GM18502 (cell line): Measurements from ENCODE around the gene MMADHC.

Source experiments
- ATAC-seq: cut with Tn5 transposase; IDR thresholded peaks from one replicate; pipeline ENCODE4 v1.9.1; 2021; ENCODE audit warnings: mild to moderate bottlenecking; ENCODE audit not compliant: unreplicated experiment, poor library complexity

The MMADHC gene

DNA sequence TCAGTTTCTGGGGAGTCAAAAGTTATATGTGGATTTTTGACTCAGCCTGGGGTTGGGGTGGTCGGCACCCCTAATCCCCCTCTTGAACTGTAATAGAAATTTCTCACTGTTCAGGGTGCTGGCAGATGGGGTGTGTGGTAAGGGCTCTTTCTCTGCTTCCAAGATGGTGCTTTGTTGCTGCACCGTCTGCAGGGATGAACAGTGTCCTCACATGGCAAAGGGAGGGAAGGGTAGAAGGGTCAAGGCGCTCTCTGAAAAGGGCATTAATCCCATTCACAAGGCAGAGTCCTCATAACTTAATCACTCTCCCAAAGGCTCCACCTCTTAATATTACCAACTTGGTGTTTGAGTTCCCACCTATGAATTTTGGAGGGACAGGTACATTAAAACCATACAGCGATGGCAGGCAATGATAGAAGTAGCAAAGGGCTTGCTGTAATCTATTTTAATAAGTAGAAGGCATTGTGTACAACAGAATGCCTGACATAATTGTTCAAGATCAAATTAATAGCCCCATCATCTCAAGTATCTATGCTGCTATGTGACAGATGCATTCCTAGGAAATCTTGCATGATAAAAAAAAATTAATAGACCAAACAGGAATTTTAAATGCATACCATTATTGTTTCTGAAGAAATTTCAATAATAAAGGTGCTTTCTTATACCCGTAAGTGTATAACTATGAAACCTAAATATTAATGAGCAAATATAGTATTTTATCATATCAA lies 28.1 kb downstream of the MMADHC start:
- no peak for ATAC-seq

- ATAC-seq, result no peak
Measured at GRCh38 chr2:149556452-149556851, 31.1 kb downstream of the MMADHC start.

GRCh38 chr2:149552830-149553229 lies 34.7 kb downstream of the MMADHC start:
- ATAC-seq, result no peak

DNA sequence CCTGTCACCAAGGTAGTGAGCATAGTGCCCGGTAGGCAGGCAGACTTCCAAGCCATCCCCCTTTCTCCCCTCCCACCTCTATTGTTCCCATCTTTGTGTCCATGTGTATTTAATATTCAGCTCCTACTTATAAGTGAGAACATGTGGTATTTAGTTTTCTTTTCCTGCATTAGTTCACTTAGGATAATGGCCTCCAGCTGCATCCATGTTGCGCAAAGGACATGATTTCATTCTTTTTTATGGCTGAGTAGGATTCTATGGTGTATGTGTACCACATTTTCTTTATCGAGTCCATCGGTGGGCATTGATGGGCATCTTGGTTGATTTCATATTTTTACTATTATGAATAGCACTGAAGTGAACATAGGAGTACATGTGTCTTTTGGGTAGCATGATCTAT lies 35.3 kb downstream of the MMADHC start:
- no peak for ATAC-seq

GRCh38 chr2:149544692-149545091 lies 42.9 kb downstream of the MMADHC start:
- ATAC-seq, result no peak

DNA sequence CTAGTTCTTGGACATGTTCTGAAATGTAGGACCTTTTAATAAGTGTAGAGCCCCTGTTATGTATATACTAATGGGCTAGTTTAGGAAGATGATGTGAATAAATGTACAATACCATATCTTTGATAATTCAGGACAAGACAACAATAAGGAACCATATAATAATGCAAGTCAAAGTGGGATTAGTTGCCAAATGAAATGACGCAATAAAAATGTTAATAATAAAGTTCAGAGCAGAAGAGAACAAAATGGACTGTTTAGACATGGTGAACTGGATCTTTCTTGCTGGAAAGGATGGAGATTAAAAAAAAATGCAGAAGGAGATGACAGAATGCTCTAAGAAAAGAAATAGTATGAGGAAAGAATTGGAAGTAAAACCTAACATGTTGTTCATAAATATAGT lies 43.7 kb downstream of the MMADHC start:
- ATAC-seq, result no peak

DNA sequence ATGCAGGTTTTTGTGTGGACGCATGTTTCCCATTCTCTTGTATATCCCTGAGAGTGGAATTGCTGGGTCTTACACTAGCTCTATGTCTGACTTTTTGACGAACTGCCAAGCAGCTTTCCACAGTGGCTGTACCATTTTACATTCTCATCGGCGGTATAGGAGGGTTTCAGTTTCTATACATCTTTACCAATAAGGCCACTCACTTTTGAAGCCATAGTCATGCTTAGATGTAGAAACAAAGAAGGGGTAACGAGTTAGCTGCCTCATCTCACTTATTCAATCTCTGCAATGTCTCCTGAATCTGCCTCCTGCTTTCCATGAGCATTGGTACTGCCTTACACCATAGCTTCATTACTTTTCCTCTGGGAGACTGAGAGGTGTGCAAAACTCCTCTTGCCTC lies 47.4 kb downstream of the MMADHC start:
- ATAC-seq, result no peak

DNA sequence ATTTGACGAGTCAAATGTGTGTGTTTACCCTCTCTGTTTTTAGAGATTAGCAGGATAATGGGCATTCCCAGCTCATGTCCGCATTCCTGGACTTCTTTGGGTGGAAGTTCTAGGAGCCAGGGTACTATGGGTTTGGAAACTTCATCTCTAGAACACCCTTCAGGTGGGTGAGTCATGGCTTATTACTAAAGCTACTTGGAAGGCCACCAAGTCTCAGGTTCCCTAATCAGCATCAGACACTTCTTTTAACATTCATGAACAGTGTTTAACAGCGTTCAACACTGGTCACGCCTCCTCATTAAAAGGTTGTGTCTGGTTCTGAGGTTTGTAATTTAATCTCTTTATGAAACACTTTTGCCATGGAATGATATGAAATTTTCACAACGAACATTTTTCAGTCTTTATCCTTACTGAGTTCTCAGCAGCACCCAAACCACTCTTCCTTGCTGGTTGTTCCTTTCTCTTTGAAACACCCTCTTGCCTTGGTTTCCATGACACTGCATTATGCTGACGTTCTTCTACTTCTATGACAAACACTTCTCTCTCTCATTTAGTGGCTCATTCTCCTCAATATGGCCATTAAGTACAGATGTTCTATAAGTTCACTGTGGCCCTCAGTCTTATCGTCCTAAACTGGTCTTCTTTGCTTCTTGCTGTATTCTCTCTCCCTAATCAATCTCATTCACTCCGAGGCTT lies 49.3 kb downstream of the MMADHC start:
- ATAC-seq, result no peak

- ATAC-seq, result no peak
Measured at GRCh38 chr2:149537092-149537726, 50.4 kb downstream of the MMADHC start.

GRCh38 chr2:149536649-149537048 lies 50.9 kb downstream of the MMADHC start:
- no peak for ATAC-seq

DNA sequence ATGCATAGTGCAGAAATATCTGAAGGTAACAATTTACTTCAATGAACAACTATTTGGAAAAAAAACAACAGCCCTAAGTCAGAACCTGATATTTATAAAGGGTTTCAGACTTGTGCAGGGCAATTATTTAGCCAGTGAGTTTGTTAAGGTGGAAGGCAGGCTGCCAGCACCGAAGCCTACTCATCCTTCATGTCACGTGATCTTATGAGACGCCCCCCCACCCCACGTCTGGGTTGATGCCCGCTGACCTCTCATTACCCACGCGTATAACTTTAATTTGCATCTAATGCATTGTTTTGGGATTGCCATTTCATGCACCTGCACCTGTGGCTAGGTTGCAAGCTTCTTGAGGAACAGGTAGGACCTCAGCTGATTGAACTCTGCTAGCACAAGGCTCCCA lies 52.9 kb downstream of the MMADHC start:
- no peak for ATAC-seq

DNA sequence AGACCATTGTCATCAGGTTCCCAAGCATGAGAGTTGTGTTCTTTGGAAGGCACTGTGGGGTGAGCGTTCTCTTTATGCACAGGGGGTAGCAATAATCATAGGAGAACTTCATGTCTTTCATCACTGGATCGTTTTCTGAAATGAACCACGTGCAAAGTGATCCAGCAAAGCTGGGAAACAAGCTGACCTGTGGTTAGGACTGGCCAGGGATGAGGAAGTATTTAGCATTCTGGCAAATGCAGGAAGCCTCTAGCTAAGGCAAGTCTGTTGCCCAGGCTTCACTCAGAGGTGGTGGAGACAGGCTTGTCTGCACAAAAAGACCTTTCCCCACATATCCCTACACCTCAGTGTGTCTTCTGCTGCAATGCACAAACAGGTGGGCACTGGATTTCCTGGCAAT lies 58.6 kb downstream of the MMADHC start:
- no peak for ATAC-seq

DNA sequence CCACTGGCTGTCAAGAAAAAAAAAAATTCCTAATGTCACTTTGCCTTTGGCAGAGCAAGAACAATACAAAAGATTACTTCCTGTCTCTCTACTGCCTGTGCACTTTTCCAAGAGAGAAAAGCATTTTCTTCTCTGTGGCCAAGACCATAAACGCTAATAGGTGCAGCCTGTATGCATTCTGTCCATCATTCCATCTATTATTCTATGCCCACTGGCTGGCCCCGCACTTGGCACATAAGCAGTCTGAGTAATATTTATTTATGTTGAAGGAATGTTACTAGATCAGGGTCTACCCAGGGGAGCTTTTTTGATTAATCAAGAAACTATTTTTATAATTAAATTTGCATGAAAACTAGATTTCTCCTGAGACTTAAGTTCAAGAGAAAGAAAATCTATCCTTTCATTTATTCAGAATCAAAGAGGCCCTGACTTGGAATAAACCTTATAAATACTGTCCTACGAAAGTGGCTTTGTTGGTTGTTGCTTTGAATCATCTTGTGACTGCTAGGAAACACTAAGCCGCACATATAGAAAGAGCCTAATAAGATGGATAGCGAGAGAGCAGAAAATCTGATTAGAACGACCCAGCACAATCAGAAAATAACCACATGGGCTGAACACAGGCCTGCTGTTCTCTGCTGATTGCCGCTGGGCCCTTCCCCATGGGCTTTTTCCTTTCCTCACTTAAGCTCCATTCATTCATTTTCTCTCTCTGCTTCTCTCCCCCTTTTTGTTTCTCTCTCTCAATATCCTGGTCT lies 59.4 kb downstream of the MMADHC start:
- no peak for ATAC-seq

DNA sequence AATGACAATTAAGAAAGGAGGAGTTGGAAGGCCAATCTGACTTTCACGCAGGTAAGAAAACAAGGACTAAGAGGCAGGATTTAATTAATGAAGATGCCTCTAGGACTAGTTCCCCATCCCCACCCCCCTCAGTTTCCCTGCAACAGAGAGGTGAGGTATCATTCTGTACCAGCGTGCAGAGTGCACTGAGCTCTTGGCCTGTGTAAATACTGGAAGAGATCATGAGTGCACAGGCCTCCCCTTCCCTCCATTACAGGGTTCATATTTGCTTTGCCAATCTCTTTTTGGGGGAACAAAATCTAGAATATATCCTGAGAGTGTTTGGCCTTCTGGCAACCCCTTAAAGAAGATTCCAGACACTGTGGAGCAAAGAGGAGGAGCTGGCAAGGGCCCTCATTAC lies 60.9 kb downstream of the MMADHC start:
- ATAC-seq, result no peak

GRCh38 chr2:149525323-149525722 lies 62.3 kb downstream of the MMADHC start:
- no peak for ATAC-seq
